ENCODE results near the gene ANO7.

Gene ANO7

GRCh38 chr2:241179899-241180298, 8.6 kb upstream of the ANO7 start:
- ATAC-seq = no peak
- TF ChIP-seq TSHZ2 (CRISPR knock-in tag; IDR thresholded peaks at IDR 0.05) = no peak
- no peak for TF ChIP-seq PATZ1 (CRISPR knock-in tag; IDR thresholded peaks at IDR 0.05; ENCODE audit: borderline replicate concordance)
- TF ChIP-seq ZFP30 (CRISPR knock-in tag; IDR thresholded peaks at IDR 0.05) = no peak
- TF ChIP-seq CSRNP3 (CRISPR knock-in tag; IDR thresholded peaks at IDR 0.05) = no peak
- no peak for TF ChIP-seq OSR1 (CRISPR knock-in tag; IDR thresholded peaks at IDR 0.05)
- no peak for TF ChIP-seq CREB5 (CRISPR knock-in tag; IDR thresholded peaks at IDR 0.05; ENCODE audit: low read depth)
- no peak for TF ChIP-seq PPARA (CRISPR knock-in tag; IDR thresholded peaks at IDR 0.05; ENCODE audit: borderline replicate concordance)
- TF ChIP-seq POU6F1 (CRISPR knock-in tag; IDR thresholded peaks at IDR 0.05; ENCODE audit: borderline replicate concordance, low read depth) = no peak

GRCh38 chr2:241180495-241180894, 8.0 kb upstream of the ANO7 start:
- no peak for TF ChIP-seq CSDC2 (CRISPR knock-in tag; IDR thresholded peaks at IDR 0.05)
- TF ChIP-seq ARNTL (CRISPR knock-in tag; IDR thresholded peaks at IDR 0.05; ENCODE audit: borderline replicate concordance, low read depth) = no peak
- TF ChIP-seq RARB (CRISPR knock-in tag; IDR thresholded peaks at IDR 0.05) = no peak
- no peak for TF ChIP-seq ZFP30 (CRISPR knock-in tag; IDR thresholded peaks at IDR 0.05)
- no peak for TF ChIP-seq OSR1 (CRISPR knock-in tag; IDR thresholded peaks at IDR 0.05)
- TF ChIP-seq POU6F1 (CRISPR knock-in tag; IDR thresholded peaks at IDR 0.05; ENCODE audit: borderline replicate concordance, low read depth) = no peak
- no peak for TF ChIP-seq ISL1 (CRISPR knock-in tag; IDR thresholded peaks at IDR 0.05)
- no peak for TF ChIP-seq BACH2 (CRISPR knock-in tag; IDR thresholded peaks at IDR 0.05; ENCODE audit: borderline replicate concordance)
- no peak for TF ChIP-seq ZFP3 (CRISPR knock-in tag; IDR thresholded peaks at IDR 0.05)
- no peak for TF ChIP-seq ZNF70 (CRISPR knock-in tag; IDR thresholded peaks at IDR 0.05)
- TF ChIP-seq PPARA (CRISPR knock-in tag; IDR thresholded peaks at IDR 0.05; ENCODE audit: borderline replicate concordance) = no peak
- TF ChIP-seq CREB5 (CRISPR knock-in tag; IDR thresholded peaks at IDR 0.05; ENCODE audit: low read depth) = no peak
- no peak for ATAC-seq

GRCh38 chr2:241182126-241182525, 6.4 kb upstream of the ANO7 start:
- ATAC-seq = no peak
- TF ChIP-seq ZNF565 (CRISPR knock-in tag; conservative IDR thresholded peaks at IDR 0.05; ENCODE audit: low read depth) = no peak
- no peak for TF ChIP-seq CSDC2 (CRISPR knock-in tag; IDR thresholded peaks at IDR 0.05)
- TF ChIP-seq ZC3H10 (CRISPR knock-in tag; IDR thresholded peaks at IDR 0.05) = no peak
- no peak for TF ChIP-seq TOX (CRISPR knock-in tag; IDR thresholded peaks at IDR 0.05; ENCODE audit: borderline replicate concordance)
- TF ChIP-seq POU6F1 (CRISPR knock-in tag; IDR thresholded peaks at IDR 0.05; ENCODE audit: borderline replicate concordance, low read depth) = no peak
- TF ChIP-seq OSR1 (CRISPR knock-in tag; IDR thresholded peaks at IDR 0.05) = no peak
- TF ChIP-seq ISL1 (CRISPR knock-in tag; IDR thresholded peaks at IDR 0.05) = no peak
- no peak for TF ChIP-seq GLIS3 (CRISPR knock-in tag; IDR thresholded peaks at IDR 0.05)
- TF ChIP-seq ZFP30 (CRISPR knock-in tag; IDR thresholded peaks at IDR 0.05) = no peak
- no peak for TF ChIP-seq ESRRG (CRISPR knock-in tag; IDR thresholded peaks at IDR 0.05)

Measured in SK-N-SH treated with all-trans-retinoic acid at 6 μM for 48 hours (cell line).